ENCODE results near the gene PRSS21.

PRSS21 gene

DNA sequence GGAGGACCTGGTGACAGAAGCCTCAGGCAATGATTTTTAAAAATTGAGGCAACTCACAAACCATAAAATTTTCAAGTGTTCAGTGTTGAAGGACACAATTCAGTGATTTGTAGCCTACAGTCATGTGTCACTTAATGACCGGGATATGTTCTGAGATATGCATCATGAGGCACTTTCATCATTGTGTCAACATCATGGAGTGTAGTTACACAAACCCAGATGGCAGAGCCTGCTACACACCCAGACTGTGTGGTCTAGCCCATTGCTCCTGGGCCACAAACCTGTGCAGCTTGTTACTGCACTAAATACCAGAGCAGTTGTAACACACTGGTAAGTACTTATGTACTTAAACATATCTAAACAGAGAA is 17.2 kb upstream of the PRSS21 start:
- peak overlapping the region; percentile 45 for H3K27ac ChIP-seq
- TF ChIP-seq CTCF (conservative IDR thresholded peaks at IDR 0.05): no peak

DNA sequence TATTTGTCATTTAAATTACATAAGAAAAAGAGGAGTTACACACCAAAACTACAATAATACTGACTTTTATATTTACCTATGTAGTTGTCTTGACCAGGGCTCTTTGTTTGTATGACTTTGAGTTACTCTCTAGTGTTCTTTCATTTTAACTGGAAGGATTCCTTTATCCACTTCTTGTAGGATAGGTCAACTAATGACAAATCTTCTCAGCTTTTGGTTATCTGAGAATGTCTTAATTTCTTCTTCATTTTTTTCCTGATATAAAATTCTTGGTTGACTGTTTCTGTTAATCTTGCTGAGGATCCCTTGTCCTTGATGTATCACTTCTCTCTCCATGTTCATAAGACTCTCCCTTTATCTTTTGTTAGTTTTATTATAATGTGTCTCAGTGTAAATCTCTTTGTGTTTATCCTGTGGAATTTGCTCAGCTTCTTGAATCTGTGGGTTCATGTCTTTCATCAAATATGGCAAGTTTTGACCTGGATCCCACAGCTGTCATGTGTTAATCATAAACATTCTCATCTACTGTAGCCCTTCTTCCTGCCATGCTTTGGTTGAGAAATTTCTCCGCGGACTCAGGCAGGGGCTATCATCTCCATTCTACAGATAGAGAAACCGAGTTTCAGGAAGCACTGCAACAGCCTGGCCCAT is 13.4 kb upstream of the PRSS21 start:
- H3K27ac ChIP-seq: no peak overlapping the region
- no peak for TF ChIP-seq CTCF (conservative IDR thresholded peaks at IDR 0.05)

DNA sequence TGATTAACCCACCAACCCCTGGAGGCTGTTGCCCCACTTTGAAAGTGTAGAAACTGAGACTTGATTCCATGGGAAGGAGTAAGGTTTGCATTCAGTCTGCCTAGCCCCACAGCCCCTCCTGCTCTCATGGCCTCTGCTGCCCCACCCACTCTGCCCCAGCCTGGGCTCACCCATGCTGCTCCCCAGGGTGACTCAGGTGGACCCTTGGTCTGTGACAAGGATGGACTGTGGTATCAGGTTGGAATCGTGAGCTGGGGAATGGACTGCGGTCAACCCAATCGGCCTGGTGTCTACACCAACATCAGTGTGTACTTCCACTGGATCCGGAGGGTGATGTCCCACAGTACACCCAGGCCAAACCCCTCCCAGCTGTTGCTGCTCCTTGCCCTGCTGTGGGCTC is 12.3 kb upstream of the PRSS21 start:
- no peak overlapping the region for H3K27ac ChIP-seq
- no peak for TF ChIP-seq CTCF (conservative IDR thresholded peaks at IDR 0.05)

GRCh38 chr16:2806286-2806685 is 10.8 kb upstream of the PRSS21 start:
- no peak for TF ChIP-seq CTCF (conservative IDR thresholded peaks at IDR 0.05)

DNA sequence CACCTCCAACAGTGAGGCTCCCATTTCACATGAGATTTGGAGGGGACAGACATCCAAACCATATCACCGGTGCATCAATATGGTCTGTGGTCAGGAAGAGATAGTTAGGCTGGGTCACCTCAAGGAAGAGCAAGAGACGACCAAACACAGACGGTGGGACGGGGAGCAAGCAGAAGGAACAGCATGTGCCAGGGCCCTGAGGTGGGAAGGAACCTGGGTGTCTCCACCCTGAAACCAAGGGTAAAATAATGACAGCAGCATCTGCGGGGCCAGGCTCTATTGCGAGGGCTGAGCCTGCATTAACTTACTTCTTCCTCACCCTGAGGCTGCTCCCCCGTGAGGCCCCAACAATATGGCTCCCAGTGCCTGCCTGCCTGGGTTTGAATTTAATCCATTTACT is 8.9 kb upstream of the PRSS21 start:
- no peak for TF ChIP-seq CTCF (conservative IDR thresholded peaks at IDR 0.05)
- H3K27ac ChIP-seq: no peak overlapping the region

More at GRCh38 chr16:2806286-2806685, 10.8 kb upstream of the PRSS21 start:
- H3K27ac ChIP-seq: no peak overlapping the region

GRCh38 chr16:2809149-2809760 is 7.8 kb upstream of the PRSS21 start:
- no peak for TF ChIP-seq CTCF (conservative IDR thresholded peaks at IDR 0.05)
- H3K27ac ChIP-seq: no peak overlapping the region

- no peak overlapping the region for H3K27ac ChIP-seq
- TF ChIP-seq CTCF (conservative IDR thresholded peaks at IDR 0.05): no peak
These were observed 6.4 kb upstream of the PRSS21 start for GRCh38 chr16:2810651-2811050.

Measured in VCaP (cell line).